ENCODE data around the gene TMC6. TPM values are rescaled to one million over a fixed set of nuclear protein-coding genes. Genes with fewer than 3 reads are reported as not detected.
A peak's percentile ranks its signal among the peaks of the same experiment; 100 is the strongest.

The TMC6 gene
- total RNA-seq, 1 donor, result 5.2 TPM

GRCh38 chr17:78164748-78165607 is 36.4 kb upstream of the TMC6 start:
- no peak for TF ChIP-seq CTCF (IDR thresholded peaks at IDR 0.05; ENCODE audit: insufficient read depth, low read depth, low read length)
- H3K4me3 ChIP-seq (ENCODE audit: low read depth, low read length), result no peak overlapping the region
- no peak for DNase-seq (ENCODE audit: low read depth)

GRCh38 chr17:78163881-78164747 is 35.6 kb upstream of the TMC6 start:
- no peak for TF ChIP-seq CTCF (IDR thresholded peaks at IDR 0.05; ENCODE audit: insufficient read depth, low read depth, low read length)
- no peak for DNase-seq (ENCODE audit: low read depth)
- no peak overlapping the region for H3K4me3 ChIP-seq (ENCODE audit: low read depth, low read length)

- no peak for TF ChIP-seq CTCF (IDR thresholded peaks at IDR 0.05; ENCODE audit: insufficient read depth, low read depth, low read length)
- no peak overlapping the region for H3K4me3 ChIP-seq (ENCODE audit: low read depth, low read length)
- DNase-seq (ENCODE audit: low read depth), result peak; percentile 88
Measured at GRCh38 chr17:78159575-78160158, 31.1 kb upstream of the TMC6 start.

GRCh38 chr17:78154903-78155811 is 26.6 kb upstream of the TMC6 start:
- H3K4me3 ChIP-seq (ENCODE audit: low read depth, low read length), result no peak overlapping the region
- no peak for DNase-seq (ENCODE audit: low read depth)
- TF ChIP-seq CTCF (IDR thresholded peaks at IDR 0.05; ENCODE audit: insufficient read depth, low read depth, low read length), result no peak

- no peak for TF ChIP-seq CTCF (IDR thresholded peaks at IDR 0.05; ENCODE audit: insufficient read depth, low read depth, low read length)
- H3K4me3 ChIP-seq (ENCODE audit: low read depth, low read length), result no peak overlapping the region
- DNase-seq (ENCODE audit: low read depth), result no peak
Measured at GRCh38 chr17:78151514-78152008, 23.0 kb upstream of the TMC6 start.
